Embryonic facial prominence (tissue), 1 donor: ENCODE results near the gene PLXNA2.

Source experiments
- DNase-seq: peaks from one replicate; pipeline ENCODE4 v3.0.0-alpha.2; 2016; ENCODE audit errors: extremely low spot score

Gene PLXNA2

GRCh38 chr1:208068407-208068806 lies 175.8 kb downstream of the PLXNA2 start:
- no peak for DNase-seq

DNA sequence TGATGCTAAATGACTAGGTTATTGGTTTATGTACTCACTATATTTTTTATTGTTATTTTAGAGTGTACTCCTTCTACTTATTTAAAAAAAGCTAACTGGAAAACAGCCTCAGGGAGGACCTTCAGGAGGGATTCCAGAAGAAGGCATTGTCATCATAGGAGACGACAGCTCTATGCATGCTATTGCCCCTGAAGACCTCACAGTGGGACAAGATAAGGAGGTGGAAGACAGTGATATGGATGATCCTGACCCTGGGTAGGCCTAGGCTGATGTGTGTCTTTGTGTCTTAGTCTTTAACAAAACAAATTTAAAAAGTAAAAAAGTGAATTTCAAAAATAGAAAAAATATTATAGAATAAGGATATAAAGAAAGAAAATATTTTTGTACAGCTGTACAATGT lies 177.6 kb downstream of the PLXNA2 start:
- DNase-seq, result no peak

DNA sequence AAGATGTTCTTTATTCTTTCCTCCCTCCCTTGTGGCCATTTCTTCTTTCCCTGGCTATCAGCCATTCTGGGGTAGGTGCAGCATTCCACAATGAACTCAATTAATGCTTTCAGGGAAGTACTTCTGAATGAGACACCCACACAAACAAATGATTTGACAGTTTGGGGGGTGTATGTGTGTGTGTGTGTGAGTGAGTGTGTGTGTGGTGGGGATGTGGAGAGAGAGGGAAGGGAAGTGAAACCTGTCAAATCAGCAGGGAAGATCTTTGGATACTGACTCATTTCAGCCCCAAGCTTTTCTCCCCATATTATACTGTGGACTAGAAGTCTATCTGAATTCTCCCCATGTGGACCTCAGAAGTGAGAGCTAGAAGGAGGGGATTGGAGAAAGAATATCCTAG lies 178.3 kb downstream of the PLXNA2 start:
- DNase-seq, result no peak

DNA sequence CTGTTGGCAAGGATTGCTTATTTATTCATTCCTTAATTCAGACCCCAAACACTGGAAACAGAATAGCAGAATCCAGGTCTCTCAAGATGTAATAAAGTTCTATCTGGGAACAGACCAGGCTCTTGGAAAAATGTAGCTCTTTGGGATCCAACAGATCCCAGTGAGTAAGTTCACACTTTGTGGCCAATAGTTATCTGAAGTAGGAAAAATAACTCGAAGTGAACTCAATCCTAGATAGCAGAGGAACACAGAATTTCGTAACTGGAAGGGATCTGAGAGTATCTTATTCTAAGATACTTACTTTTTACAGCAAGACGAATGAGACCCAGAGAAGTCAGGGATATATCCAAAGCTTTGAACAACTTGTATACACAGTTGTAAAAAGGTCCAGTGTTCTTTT lies 182.6 kb downstream of the PLXNA2 start:
- DNase-seq, result no peak

- DNase-seq, result no peak
Observed at GRCh38 chr1:208061118-208061517, 183.1 kb downstream of the PLXNA2 start.

- DNase-seq, result no peak
Observed at GRCh38 chr1:208060215-208060869, 183.8 kb downstream of the PLXNA2 start.

GRCh38 chr1:208059409-208060001 lies 184.7 kb downstream of the PLXNA2 start:
- no peak for DNase-seq

GRCh38 chr1:208058756-208059155 lies 185.4 kb downstream of the PLXNA2 start:
- no peak for DNase-seq

GRCh38 chr1:208058267-208058666 lies 185.9 kb downstream of the PLXNA2 start:
- DNase-seq, result no peak

GRCh38 chr1:208057056-208057455 lies 187.1 kb downstream of the PLXNA2 start:
- no peak for DNase-seq

DNA sequence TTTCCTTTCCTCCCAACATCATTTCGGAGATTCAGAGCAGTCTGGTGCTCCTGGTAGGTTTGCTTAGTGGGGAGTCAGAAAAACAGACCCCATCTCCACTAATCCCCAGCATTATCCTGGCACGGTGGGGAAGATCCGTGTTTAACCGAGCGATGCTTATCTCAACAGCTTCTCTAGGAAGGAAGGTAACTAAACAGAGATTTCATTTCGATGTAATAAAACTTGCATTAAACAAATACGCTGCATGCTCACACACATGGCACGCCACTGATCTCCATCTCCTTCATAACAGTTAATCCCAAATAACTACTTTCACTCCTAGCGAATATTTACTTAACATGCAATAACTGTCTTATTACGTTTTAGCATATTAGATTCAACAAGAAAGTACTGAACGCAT lies 188.6 kb downstream of the PLXNA2 start:
- DNase-seq, result no peak

GRCh38 chr1:208054911-208055379 lies 189.2 kb downstream of the PLXNA2 start:
- DNase-seq, result no peak

- DNase-seq, result no peak
Observed at GRCh38 chr1:208054485-208054884, 189.7 kb downstream of the PLXNA2 start.

GRCh38 chr1:208053661-208054060 lies 190.5 kb downstream of the PLXNA2 start:
- no peak for DNase-seq

DNA sequence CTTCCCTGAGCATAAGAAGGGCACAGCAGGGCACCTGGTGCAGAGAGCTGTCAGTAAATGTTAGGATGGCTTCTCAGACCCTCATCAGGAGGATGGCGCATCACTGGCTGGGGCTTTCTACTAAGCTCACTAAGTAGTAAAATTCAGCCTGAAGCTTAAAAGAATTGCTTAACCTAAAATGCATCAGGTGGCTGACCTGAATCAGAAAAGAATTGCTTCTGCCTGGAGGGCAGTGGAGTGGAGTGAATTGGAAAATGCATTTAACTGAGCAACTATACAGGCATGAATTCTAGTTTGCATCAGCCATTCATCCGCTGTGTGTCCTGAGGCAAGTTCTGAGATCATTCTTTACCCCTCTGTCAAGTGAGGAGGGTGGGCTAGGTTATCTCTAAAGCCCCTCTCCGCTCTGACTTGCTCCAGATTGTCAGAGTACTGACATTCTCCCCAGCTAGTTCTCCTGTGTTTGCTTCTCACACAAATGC lies 191.2 kb downstream of the PLXNA2 start:
- no peak for DNase-seq

DNA sequence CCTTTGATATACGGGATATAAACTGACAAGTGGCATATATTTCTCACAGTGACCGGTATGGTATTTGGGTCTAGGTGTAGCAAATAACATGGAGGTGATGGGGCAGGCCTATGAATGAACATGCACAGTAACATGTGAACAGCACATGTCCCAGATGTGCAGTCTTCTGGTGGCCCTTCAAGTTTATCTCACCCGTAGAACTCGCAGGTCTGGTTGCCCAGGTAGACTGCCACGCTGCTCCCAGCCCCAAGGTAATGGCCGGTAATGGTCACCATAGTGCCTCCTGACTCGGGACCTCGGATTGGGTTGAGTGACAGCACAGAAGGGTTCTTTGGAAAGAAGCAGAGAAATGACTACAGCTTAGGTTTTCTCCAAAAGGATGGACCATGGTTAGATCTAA lies 192.0 kb downstream of the PLXNA2 start:
- no peak for DNase-seq

GRCh38 chr1:208051651-208052050 lies 192.5 kb downstream of the PLXNA2 start:
- DNase-seq, result no peak

- DNase-seq, result no peak
Observed at GRCh38 chr1:208048904-208049303, 195.3 kb downstream of the PLXNA2 start.

- DNase-seq, result no peak
Observed at GRCh38 chr1:208047975-208048374, 196.2 kb downstream of the PLXNA2 start.

DNA sequence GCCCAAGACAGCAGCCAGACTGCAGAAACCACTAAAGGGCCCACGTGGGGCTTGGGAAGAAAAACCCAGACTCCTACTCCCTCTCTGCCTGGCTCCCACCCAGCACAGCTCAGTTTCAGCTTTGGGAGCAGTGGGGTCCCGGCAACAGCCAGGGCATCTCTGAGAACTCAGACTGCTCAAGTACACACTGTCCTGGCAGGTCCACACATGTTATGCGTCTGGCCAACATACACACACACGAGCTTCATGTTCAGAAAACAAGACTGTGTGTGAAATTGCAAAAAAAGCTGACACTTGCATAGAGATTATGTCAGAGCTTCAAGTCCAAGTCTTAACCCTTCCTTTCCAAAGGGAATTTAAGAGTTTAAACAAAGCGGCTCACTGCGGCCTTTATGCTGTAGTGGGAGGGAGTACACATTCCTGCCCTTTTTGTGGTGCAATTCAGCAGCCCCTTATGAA lies 196.7 kb downstream of the PLXNA2 start:
- peak; percentile 74 for DNase-seq

DNA sequence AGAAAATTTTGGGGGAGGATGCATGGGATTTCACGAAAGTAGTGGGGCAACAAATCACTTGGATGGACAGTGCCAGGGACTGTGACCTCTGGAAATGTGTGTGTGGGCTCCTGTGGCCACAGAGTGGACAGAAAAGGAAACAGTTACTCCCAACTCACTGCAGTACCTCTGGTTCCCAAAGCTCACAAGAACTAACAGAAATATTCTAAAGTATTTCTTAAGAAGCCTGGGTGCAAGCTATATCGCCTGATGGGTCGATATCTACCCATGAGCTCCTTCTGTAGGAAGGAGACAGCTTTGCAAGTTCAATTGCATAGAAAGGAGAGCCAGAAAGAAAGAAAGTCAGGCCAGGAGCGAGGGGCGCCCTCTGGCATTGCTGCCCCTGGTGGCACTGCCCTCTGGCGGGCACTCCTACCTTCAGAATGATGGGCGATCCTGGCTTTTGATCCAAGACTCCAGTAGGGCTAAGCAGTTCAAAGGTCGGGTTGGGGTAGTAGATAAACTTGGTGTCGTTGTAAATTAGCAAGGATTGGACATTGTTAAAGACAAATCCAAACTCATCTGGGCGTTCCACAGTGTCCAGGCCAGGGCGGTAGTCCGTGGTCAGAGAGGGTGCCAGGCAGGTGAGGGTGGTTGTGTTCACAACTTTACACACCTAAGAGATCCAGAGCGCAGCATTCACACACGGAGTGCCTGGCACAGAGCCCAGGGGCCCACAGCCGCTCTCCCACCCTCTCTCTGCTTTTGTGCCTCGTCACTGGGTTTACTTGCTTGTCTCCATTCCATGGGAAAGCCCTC lies 198.5 kb downstream of the PLXNA2 start:
- no peak for DNase-seq

DNA sequence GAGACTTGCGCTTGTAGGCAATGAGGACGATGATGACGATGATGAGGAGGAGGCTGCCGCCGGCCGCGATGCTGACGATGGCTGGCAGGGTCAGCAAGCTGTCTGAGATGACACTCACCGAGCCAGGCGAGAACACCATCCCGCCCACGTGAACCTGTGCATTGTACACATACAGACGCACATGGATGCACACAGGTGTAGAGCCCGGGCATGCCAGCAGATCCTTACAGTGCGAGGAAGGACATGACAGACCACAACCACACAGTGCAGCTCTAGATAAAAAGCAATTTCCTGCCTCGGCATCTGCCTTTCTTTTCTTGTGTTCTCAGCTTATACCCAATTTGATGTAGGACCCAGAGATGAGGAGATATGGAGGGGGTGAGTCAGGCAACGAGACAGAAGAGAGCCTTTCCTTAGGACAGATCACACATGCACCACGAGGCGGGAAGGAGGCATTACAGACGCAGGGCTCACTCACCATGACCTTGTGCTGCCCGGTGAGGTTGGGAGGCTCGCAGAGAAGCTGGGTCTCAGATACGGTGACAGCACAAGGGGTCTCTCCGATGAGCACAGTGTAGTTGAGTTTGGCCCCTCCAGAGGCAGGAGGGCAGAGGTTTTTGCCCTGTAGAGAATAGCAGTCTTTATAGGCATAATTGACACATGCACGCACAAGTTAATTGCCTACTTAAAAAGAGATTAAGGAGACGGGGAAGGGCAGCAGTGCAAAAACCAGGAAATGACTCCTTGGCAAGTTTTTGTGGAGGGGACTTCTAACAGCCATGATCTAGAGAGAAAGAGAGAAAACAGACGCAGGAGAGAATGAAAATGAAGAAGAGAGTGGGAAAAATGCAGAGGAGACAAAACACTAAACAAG lies 199.4 kb downstream of the PLXNA2 start:
- DNase-seq, result no peak
